Loucy (cell line): ENCODE data around the gene MINDY1.

Source experiments
- H2AFZ ChIP-seq: fragments of 200-600 bp; sonication (generic); 2 replicates; pipeline ENCODE4 v1.6.0; 2016; ENCODE audit warnings: antibody characterized with exemption, mild to moderate bottlenecking, low read length, moderate library complexity
- H3F3A ChIP-seq: fragments of 200-600 bp; 2 replicates; pipeline ENCODE4 v1.6.0; 2016; ENCODE audit warnings: antibody characterized with exemption, low read depth, mild to moderate bottlenecking
- H3K27me3 ChIP-seq: fragments of 200-600 bp; sonication (generic); 2 replicates; pipeline ENCODE4 v1.6.1; 2014; ENCODE audit warnings: low read length, mild to moderate bottlenecking; ENCODE audit not compliant: insufficient read depth, poor library complexity, severe bottlenecking
- H3K36me3 ChIP-seq: fragments of 200-600 bp; sonication (generic); 2 replicates; pipeline ENCODE4 v1.6.1; 2016; ENCODE audit warnings: low read length; ENCODE audit not compliant: insufficient read depth
- H3K4me1 ChIP-seq: fragments of 200-600 bp; sonication (generic); 2 replicates; pipeline ENCODE4 v1.5.1; 2014; ENCODE audit warnings: low read length, mild to moderate bottlenecking; ENCODE audit not compliant: insufficient read depth, poor library complexity, severe bottlenecking
- H3K4me2 ChIP-seq: fragments of 200-600 bp; sonication (generic); 2 replicates; pipeline ENCODE4 v1.6.0; 2014; ENCODE audit warnings: antibody characterized with exemption, low read length, low read depth, mild to moderate bottlenecking; ENCODE audit not compliant: poor library complexity, severe bottlenecking
- H3K4me3 ChIP-seq: fragments of 200-600 bp; sonication (generic); 2 replicates; pipeline ENCODE4 v1.5.1; 2014; ENCODE audit warnings: low read length, mild to moderate bottlenecking, mixed read lengths; ENCODE audit not compliant: poor library complexity, severe bottlenecking
- H3K79me2 ChIP-seq: fragments of 200-600 bp; sonication (generic); 2 replicates; pipeline ENCODE4 v1.6.1; 2014; ENCODE audit warnings: low read length; ENCODE audit not compliant: insufficient read depth
- H3K9ac ChIP-seq: fragments of 200-600 bp; sonication (generic); 2 replicates; pipeline ENCODE4 v1.6.0; 2014; ENCODE audit warnings: mild to moderate bottlenecking, low read depth, low read length, moderate library complexity; ENCODE audit not compliant: poor library complexity, severe bottlenecking
- H3K9me2 ChIP-seq: fragments of 200-600 bp; sonication (generic); replicated peaks from 2 replicates; pipeline ENCODE4 v1.6.1; 2016; ENCODE audit warnings: low read depth, low read length, mixed read lengths
- H3K9me3 ChIP-seq: fragments of 200-600 bp; sonication (generic); 2 replicates; pipeline ENCODE4 v1.6.1; 2014; ENCODE audit warnings: mild to moderate bottlenecking, antibody characterized with exemption, low read length, low read depth; ENCODE audit not compliant: insufficient read depth
- H4K20me1 ChIP-seq: fragments of 200-600 bp; sonication (generic); 2 replicates; pipeline ENCODE4 v1.6.0; 2014; ENCODE audit warnings: antibody characterized with exemption, low read length, mild to moderate bottlenecking; ENCODE audit not compliant: insufficient read depth, poor library complexity, severe bottlenecking
- EZH2phosphoT487 ChIP-seq: fragments of 200-600 bp; IDR thresholded peaks from 2 replicates; pipeline ENCODE4 v1.6.1; 2018; ENCODE audit warnings: antibody characterized with exemption, mild to moderate bottlenecking, moderate library complexity, borderline replicate concordance
- TF ChIP-seq, protein P1 (sequence below): fragments of 200-600 bp; sonication (generic); conservative IDR thresholded peaks from 2 replicates; pipeline ENCODE4 v1.5.1; 2014; ENCODE audit warnings: mild to moderate bottlenecking, antibody characterized with exemption, low read length

MINDY1 gene

DNA sequence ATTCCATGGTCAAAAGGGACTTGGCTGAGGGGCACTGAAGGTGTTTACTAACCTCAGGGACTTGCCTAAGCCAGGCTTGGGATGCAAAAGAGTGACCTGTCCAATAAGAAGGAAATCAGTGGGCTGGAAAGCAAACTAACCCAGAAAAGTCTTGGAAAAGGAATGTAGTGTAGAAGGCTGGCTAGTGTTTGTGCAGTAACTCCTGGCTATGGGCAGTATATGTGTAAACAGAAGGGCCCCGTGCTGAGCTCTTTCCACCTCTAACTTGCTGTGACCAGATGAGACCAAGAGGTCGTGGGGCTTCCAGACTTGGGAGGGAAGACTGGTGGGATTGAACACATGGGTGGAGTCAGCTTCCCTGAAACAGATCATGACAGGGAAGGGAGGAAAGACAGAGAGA lies 4.1 kb downstream of the MINDY1 start:
- Histone ChIP-seq H2AFZ (no peak overlapping the region), H4K20me1 (no peaks in the 10 kb centered on the region), H3K4me2 (peak overlapping the region; percentile 68), H3F3A (peaks cover under 1% of the 10 kb centered on the region; the same call in 1 of the 2 replicates), H3K36me3 (no peaks in the 10 kb centered on the region), H3K9me3 (no peaks in the 10 kb centered on the region), H3K4me1 (peaks cover 42% of the 10 kb centered on the region), H3K79me2 (peaks cover 8% of the 10 kb centered on the region), H3K9ac (peak overlapping the region; percentile 15), H3K27me3 (no peaks in the 10 kb centered on the region), H3K9me2 (no peaks in the 10 kb centered on the region), H3K4me3 (peak overlapping the region; percentile 41)
- TF ChIP-seq, protein P1, sequence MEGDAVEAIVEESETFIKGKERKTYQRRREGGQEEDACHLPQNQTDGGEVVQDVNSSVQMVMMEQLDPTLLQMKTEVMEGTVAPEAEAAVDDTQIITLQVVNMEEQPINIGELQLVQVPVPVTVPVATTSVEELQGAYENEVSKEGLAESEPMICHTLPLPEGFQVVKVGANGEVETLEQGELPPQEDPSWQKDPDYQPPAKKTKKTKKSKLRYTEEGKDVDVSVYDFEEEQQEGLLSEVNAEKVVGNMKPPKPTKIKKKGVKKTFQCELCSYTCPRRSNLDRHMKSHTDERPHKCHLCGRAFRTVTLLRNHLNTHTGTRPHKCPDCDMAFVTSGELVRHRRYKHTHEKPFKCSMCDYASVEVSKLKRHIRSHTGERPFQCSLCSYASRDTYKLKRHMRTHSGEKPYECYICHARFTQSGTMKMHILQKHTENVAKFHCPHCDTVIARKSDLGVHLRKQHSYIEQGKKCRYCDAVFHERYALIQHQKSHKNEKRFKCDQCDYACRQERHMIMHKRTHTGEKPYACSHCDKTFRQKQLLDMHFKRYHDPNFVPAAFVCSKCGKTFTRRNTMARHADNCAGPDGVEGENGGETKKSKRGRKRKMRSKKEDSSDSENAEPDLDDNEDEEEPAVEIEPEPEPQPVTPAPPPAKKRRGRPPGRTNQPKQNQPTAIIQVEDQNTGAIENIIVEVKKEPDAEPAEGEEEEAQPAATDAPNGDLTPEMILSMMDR, result no peak
- TF ChIP-seq EZH2phosphoT487, result no peak

DNA sequence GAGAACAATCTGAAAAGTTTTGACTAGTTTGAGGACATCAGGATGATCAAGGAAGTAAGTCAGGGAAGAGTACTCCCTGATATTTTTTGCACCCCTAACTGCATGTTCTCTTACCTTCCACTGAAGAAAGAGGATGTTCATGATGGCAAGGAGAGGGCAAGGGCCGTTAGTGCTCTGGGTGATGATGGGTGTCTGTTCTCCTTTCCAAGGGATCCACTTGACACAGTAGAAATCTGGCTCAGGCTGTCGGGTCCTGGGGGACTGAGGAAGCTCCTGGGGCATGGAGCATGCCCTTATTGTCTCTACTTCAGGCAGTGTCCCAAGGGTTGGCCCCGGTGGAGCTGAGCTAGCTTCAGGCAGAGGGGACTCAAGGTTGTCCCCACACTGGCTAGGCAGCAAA lies 4.7 kb downstream of the MINDY1 start:
- no peaks in the 10 kb centered on the region for H3F3A ChIP-seq
- no peaks in the 10 kb centered on the region for H3K36me3 ChIP-seq
- no peaks in the 10 kb centered on the region for H3K9me3 ChIP-seq
- no peaks in the 10 kb centered on the region for H3K9me2 ChIP-seq
- H3K4me2 ChIP-seq, result peak overlapping the region; percentile 68
- peaks cover 8% of the 10 kb centered on the region for H3K79me2 ChIP-seq
- no peak overlapping the region for H3K4me3 ChIP-seq
- H3K27me3 ChIP-seq, result no peaks in the 10 kb centered on the region
- TF ChIP-seq, protein P1, result no peak
- TF ChIP-seq EZH2phosphoT487, result no peak
- no peak overlapping the region for H3K9ac ChIP-seq
- H2AFZ ChIP-seq, result no peak overlapping the region
- H3K4me1 ChIP-seq, result peaks cover 38% of the 10 kb centered on the region
- H4K20me1 ChIP-seq, result no peaks in the 10 kb centered on the region

- Histone ChIP-seq H3F3A (no peaks in the 10 kb centered on the region), H3K79me2 (peaks cover 8% of the 10 kb centered on the region), H2AFZ (no peak overlapping the region), H3K4me2 (peak overlapping the region; percentile 68), H4K20me1 (no peaks in the 10 kb centered on the region), H3K27me3 (no peaks in the 10 kb centered on the region), H3K9me2 (no peaks in the 10 kb centered on the region), H3K9me3 (no peaks in the 10 kb centered on the region), H3K36me3 (no peaks in the 10 kb centered on the region), H3K9ac (no peak overlapping the region), H3K4me3 (no peak overlapping the region), H3K4me1 (peaks cover 34% of the 10 kb centered on the region)
- TF ChIP-seq, protein P1, result no peak
- TF ChIP-seq EZH2phosphoT487, result no peak
Measured at GRCh38 chr1:151001602-151002001, 5.1 kb downstream of the MINDY1 start.
